Astrocyte (in vitro differentiated cells and primary cell): ENCODE measurements around the gene GABRG2. TPM values are rescaled to one million over a fixed set of nuclear protein-coding genes. Genes with fewer than 3 reads are reported as not detected.

Experiments
- DNase-seq: peaks from one replicate; pipeline ENCODE4 v3.0.0-alpha.2; 2010; ENCODE audit warnings: low read depth
- FAIRE-seq: peaks from 2 replicates; lab custom pipeline; 2011; peaks lifted over from hg19 to GRCh38; lab: Jason Lieb, UNC
- H2AFZ ChIP-seq: 2 replicates; pipeline ENCODE4 v1.6.0; 2012; ENCODE audit warnings: low read depth, low read length, inconsistent platforms
- H3K27ac ChIP-seq: 2 replicates; pipeline ENCODE4 v1.5.1; 2011; ENCODE audit warnings: low read depth, low read length, inconsistent platforms
- H3K27me3 ChIP-seq: 2 replicates; pipeline ENCODE4 v1.6.0; 2011; ENCODE audit warnings: low read length, inconsistent platforms; ENCODE audit not compliant: insufficient read depth
- H3K36me3 ChIP-seq: 2 replicates; pipeline ENCODE4 v1.5.1; 2011; ENCODE audit warnings: low read length, inconsistent platforms; ENCODE audit not compliant: insufficient read depth
- H3K4me1 ChIP-seq: 2 replicates; pipeline ENCODE4 v1.5.1; 2011; ENCODE audit warnings: low read length, inconsistent platforms; ENCODE audit not compliant: insufficient read depth
- H3K4me2 ChIP-seq: 2 replicates; pipeline ENCODE4 v1.6.0; 2012; ENCODE audit warnings: low read length, inconsistent platforms
- H3K4me3 ChIP-seq: 2 replicates; pipeline ENCODE4 v1.5.1; 2011; ENCODE audit warnings: low read depth, mild to moderate bottlenecking, low read length, inconsistent platforms; ENCODE audit not compliant: insufficient read depth
- H3K79me2 ChIP-seq: 2 replicates; pipeline ENCODE4 v1.6.0; 2012; ENCODE audit warnings: mild to moderate bottlenecking, low read length, inconsistent platforms; ENCODE audit not compliant: insufficient read depth
- H3K9ac ChIP-seq: 2 replicates; pipeline ENCODE4 v1.6.0; 2012; ENCODE audit warnings: mild to moderate bottlenecking, low read length, inconsistent platforms
- H3K9me3 ChIP-seq: 2 replicates; pipeline ENCODE4 v1.5.1; 2012; ENCODE audit warnings: low read depth, mild to moderate bottlenecking, low read length, inconsistent platforms; ENCODE audit not compliant: insufficient read depth
- H4K20me1 ChIP-seq: 2 replicates; pipeline ENCODE4 v1.6.0; 2012; ENCODE audit warnings: low read length, inconsistent platforms; ENCODE audit not compliant: insufficient read depth
- H3K27ac Mint-ChIP-seq: one replicate; pipeline ENCODE4 v1.8.0; 2021; ENCODE audit warnings: mild to moderate bottlenecking, mixed read lengths; ENCODE audit not compliant: unreplicated experiment
- H3K27me3 Mint-ChIP-seq: one replicate; pipeline ENCODE4 v1.8.0; 2021; ENCODE audit warnings: low read depth, mixed read lengths; ENCODE audit not compliant: unreplicated experiment
- H3K36me3 Mint-ChIP-seq: one replicate; pipeline ENCODE4 v1.8.0; 2021; ENCODE audit warnings: low read depth, mixed read lengths; ENCODE audit not compliant: unreplicated experiment
- H3K4me1 Mint-ChIP-seq: one replicate; pipeline ENCODE4 v1.8.0; 2021; ENCODE audit warnings: low read depth, mixed read lengths; ENCODE audit not compliant: unreplicated experiment
- H3K4me3 Mint-ChIP-seq: one replicate; pipeline ENCODE4 v1.8.0; 2021; ENCODE audit warnings: mild to moderate bottlenecking, moderate library complexity, mixed read lengths; ENCODE audit not compliant: unreplicated experiment
- H3K9me3 Mint-ChIP-seq: one replicate; pipeline ENCODE4 v1.8.0; 2021; ENCODE audit warnings: mild to moderate bottlenecking, mixed read lengths; ENCODE audit not compliant: unreplicated experiment
- EZH2 ChIP-seq: IDR thresholded peaks from 2 replicates; pipeline ENCODE4 v1.6.1; 2012; ENCODE audit warnings: mild to moderate bottlenecking, low read length, inconsistent platforms; ENCODE audit not compliant: insufficient read depth
- total RNA-seq: library from RNA; stranded (reverse); gene quantifications from 2 replicates; pipeline ENCODE4 v1.2.1, GENCODE V29; 2021
- TF ChIP-seq, protein P1 (sequence below): IDR thresholded peaks from 2 replicates; pipeline ENCODE4 v1.5.1; 2011; ENCODE audit warnings: low read depth, mild to moderate bottlenecking, inconsistent platforms, low read length, moderate library complexity; ENCODE audit not compliant: insufficient read depth

Gene GABRG2
- total RNA-seq, 1 donor from 2014 or later: not detected

DNA sequence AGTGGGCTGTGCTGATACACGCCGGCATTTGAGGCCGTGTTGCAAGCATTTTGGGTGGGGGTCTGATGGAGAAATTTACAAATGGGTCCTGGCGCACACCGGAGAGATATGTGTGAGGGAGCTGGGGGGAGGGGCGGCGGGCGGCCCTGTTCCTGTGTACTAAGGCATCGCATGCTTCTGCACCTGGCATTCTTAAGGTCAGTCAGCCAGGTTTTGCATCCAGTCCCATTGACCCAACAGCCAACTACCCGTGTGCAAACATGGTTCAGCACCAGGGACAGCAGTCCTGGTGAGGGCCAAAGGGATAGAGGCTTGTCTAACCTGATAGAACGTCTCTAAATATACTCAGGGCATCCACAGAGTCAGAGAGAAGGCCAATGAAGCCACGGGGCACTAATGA is 839 bp downstream of the GABRG2 start:
- H3K27me3 ChIP-seq: no peaks in the 10 kb centered on the region
- no peaks in the 10 kb centered on the region for H3K4me1 ChIP-seq
- no peak overlapping the region for H2AFZ ChIP-seq
- no peak for DNase-seq
- no peak for FAIRE-seq
- no peaks in the 10 kb centered on the region for H3K36me3 ChIP-seq
- H3K4me3 ChIP-seq: no peak overlapping the region
- H3K27ac ChIP-seq: no peak overlapping the region
- Mint-ChIP-seq H3K36me3 (no peaks in the 10 kb centered on the region), H3K27ac (no peak overlapping the region), H3K4me3 (no peak overlapping the region), H3K27me3 (peaks cover 25% of the 10 kb centered on the region), H3K4me1 (no peaks in the 10 kb centered on the region), H3K9me3 (no peaks in the 10 kb centered on the region)
- no peak overlapping the region for H3K4me2 ChIP-seq
- no peak overlapping the region for H3K9ac ChIP-seq
- no peak for TF ChIP-seq EZH2
- TF ChIP-seq, protein P1, sequence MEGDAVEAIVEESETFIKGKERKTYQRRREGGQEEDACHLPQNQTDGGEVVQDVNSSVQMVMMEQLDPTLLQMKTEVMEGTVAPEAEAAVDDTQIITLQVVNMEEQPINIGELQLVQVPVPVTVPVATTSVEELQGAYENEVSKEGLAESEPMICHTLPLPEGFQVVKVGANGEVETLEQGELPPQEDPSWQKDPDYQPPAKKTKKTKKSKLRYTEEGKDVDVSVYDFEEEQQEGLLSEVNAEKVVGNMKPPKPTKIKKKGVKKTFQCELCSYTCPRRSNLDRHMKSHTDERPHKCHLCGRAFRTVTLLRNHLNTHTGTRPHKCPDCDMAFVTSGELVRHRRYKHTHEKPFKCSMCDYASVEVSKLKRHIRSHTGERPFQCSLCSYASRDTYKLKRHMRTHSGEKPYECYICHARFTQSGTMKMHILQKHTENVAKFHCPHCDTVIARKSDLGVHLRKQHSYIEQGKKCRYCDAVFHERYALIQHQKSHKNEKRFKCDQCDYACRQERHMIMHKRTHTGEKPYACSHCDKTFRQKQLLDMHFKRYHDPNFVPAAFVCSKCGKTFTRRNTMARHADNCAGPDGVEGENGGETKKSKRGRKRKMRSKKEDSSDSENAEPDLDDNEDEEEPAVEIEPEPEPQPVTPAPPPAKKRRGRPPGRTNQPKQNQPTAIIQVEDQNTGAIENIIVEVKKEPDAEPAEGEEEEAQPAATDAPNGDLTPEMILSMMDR: no peak
- no peaks in the 10 kb centered on the region for H4K20me1 ChIP-seq
- H3K79me2 ChIP-seq: no peaks in the 10 kb centered on the region
- H3K9me3 ChIP-seq: no peaks in the 10 kb centered on the region

DNA sequence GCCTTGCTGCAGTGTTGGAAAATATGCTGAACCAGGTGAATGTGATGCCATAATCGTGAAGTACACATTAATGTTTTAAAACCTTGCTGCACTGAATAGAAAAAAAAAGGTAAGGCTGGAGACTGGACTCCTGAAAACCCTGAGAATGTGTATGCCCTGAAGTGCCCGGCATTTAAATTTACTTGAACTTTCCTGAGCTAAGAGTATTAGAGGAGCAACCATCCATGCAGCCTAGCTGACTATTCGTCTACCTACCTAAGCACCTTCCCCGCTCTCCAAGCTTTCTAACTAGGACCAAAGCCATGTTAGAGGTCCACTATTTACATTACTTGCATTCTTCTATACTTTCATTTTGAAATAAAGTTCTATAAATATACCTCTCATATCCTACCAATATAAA is 1.4 kb downstream of the GABRG2 start:
- TF ChIP-seq, protein P1: no peak
- no peak for TF ChIP-seq EZH2
- no peak overlapping the region for H3K4me3 Mint-ChIP-seq
- no peaks in the 10 kb centered on the region for H3K36me3 ChIP-seq
- no peak overlapping the region for H3K4me3 ChIP-seq
- H3K79me2 ChIP-seq: no peaks in the 10 kb centered on the region
- no peaks in the 10 kb centered on the region for H3K27me3 ChIP-seq
- H3K9me3 Mint-ChIP-seq: no peaks in the 10 kb centered on the region
- H3K4me1 Mint-ChIP-seq: no peaks in the 10 kb centered on the region
- no peaks in the 10 kb centered on the region for H4K20me1 ChIP-seq
- FAIRE-seq (no peak), DNase-seq (no peak)
- H3K9me3 ChIP-seq: no peaks in the 10 kb centered on the region
- no peak overlapping the region for H3K9ac ChIP-seq
- peaks cover 25% of the 10 kb centered on the region for H3K27me3 Mint-ChIP-seq
- no peak overlapping the region for H2AFZ ChIP-seq
- H3K36me3 Mint-ChIP-seq: no peaks in the 10 kb centered on the region
- H3K4me1 ChIP-seq: no peaks in the 10 kb centered on the region
- no peak overlapping the region for H3K27ac ChIP-seq
- no peak overlapping the region for H3K27ac Mint-ChIP-seq
- H3K4me2 ChIP-seq: no peak overlapping the region

GRCh38 chr5:162078805-162079204 is 11.2 kb downstream of the GABRG2 start:
- no peak overlapping the region for H3K27ac ChIP-seq
- no peak overlapping the region for H2AFZ ChIP-seq
- H3K36me3 Mint-ChIP-seq: no peaks in the 10 kb centered on the region
- no peaks in the 10 kb centered on the region for H3K27me3 Mint-ChIP-seq
- no peaks in the 10 kb centered on the region for H4K20me1 ChIP-seq
- no peak overlapping the region for H3K9ac ChIP-seq
- TF ChIP-seq EZH2: no peak
- H3K4me3 ChIP-seq: no peak overlapping the region
- H3K9me3 ChIP-seq: no peaks in the 10 kb centered on the region
- no peaks in the 10 kb centered on the region for H3K4me1 ChIP-seq
- no peak overlapping the region for H3K4me2 ChIP-seq
- H3K36me3 ChIP-seq: no peaks in the 10 kb centered on the region
- H3K79me2 ChIP-seq: no peaks in the 10 kb centered on the region
- no peak overlapping the region for H3K27ac Mint-ChIP-seq
- FAIRE-seq (no peak), DNase-seq (no peak)
- H3K4me1 Mint-ChIP-seq: no peaks in the 10 kb centered on the region
- H3K27me3 ChIP-seq: no peaks in the 10 kb centered on the region
- H3K9me3 Mint-ChIP-seq: no peaks in the 10 kb centered on the region
- H3K4me3 Mint-ChIP-seq: no peak overlapping the region
